HCT116 (cell line): ENCODE results near the gene GNAO1. TPM values are rescaled to one million over a fixed set of nuclear protein-coding genes. Genes with fewer than 3 reads are reported as not detected.

Source experiments
- ATAC-seq: fragments of 200-7000 bp; cut with Tn5 transposase; 2 replicates; pipeline ENCODE4 v1.9.1; 2020; ENCODE audit warnings: mild to moderate bottlenecking, moderate library complexity
- BruUV-seq: library from RNA; stranded (reverse); fragments of 400-500 nt; replicated peaks from 2 replicates; lab custom pipeline; 2021; lab: Mats Ljungman, UMichigan
- CTCF ChIA-PET: fragments of 300-600 bp; sonication (Branson Sonifier 250); formaldehyde crosslinking; loops from one replicate; lab custom pipeline; 2021; ENCODE audit warnings: antibody characterized with exemption; lab: Charles Lee
- POLR2A ChIA-PET: fragments of 300-600, 350-600 bp; sonication (Branson Sonifier 250); formaldehyde crosslinking; loops from one replicate; lab custom pipeline; 2021; ENCODE audit warnings: antibody characterized with exemption; lab: Charles Lee
- RAD21 ChIA-PET, 2 experiments: fragments of 300-600 bp; sonication (Branson Sonifier 250); formaldehyde crosslinking; loops; one replicate each; lab custom pipeline; 2023; ENCODE audit warnings: low total read pairs in 2 of 2; ENCODE audit not compliant: uncharacterized antibody in 2 of 2, unreplicated experiment in 2 of 2, low non-redundant PET in 1 of 2; lab: Charles Lee
- DNase-seq: peaks from one replicate; pipeline ENCODE4 v3.0.0-alpha.2; 2010; ENCODE audit warnings: low read depth, low spot score
- H2AFZ ChIP-seq: fragments of 200-600 bp; shearing (Covaris generic), sonication (generic); 2 replicates; pipeline ENCODE4 v1.6.1; 2017; ENCODE audit warnings: low read depth, mixed run types, mixed read lengths, antibody characterized with exemption, low read length; ENCODE audit not compliant: poor library complexity, severe bottlenecking
- H3K27ac ChIP-seq: 2 replicates; pipeline ENCODE4 v1.5.1; 2012; ENCODE audit warnings: low read depth, low read length
- H3K27me3 ChIP-seq: fragments of 200-600 bp; sonication (generic); 2 replicates; pipeline ENCODE4 v1.6.1; 2016; ENCODE audit warnings: mixed run types, low read length, mixed read lengths; ENCODE audit not compliant: insufficient read depth
- H3K36me3 ChIP-seq, 2 experiments: fragments of 200-500 bp in 1 of 2; fragments of 200-600 bp in 1 of 2; sonication (Bioruptor generic) in 1 of 2; sonication (generic) in 1 of 2; 2 replicates each; pipeline versions ENCODE4 v1.5.1 to v1.6.1; 2014 to 2016; ENCODE audit warnings: low read length in 2 of 2, inconsistent platforms in 1 of 2, mixed read lengths in 1 of 2, mixed run types in 1 of 2; ENCODE audit not compliant: insufficient read depth in 2 of 2, control insufficient read depth in 1 of 2
- H3K4me1 ChIP-seq, 2 experiments: fragments of 200-600 bp in 1 of 2; sonication (generic) in 1 of 2; 2 replicates each; pipeline versions ENCODE4 v1.5.1 to v1.6.1; 2012 to 2017; ENCODE audit warnings: low read length in 2 of 2, inconsistent platforms in 1 of 2, mild to moderate bottlenecking in 1 of 2, mixed read lengths in 1 of 2, mixed run types in 1 of 2, moderate library complexity in 1 of 2; ENCODE audit not compliant: insufficient read depth in 2 of 2, control insufficient read depth in 1 of 2
- H3K4me2 ChIP-seq: fragments of 200-600 bp; sonication (generic); 2 replicates; pipeline ENCODE4 v1.6.1; 2017; ENCODE audit warnings: mixed run types, low read length, mixed read lengths
- H3K4me3 ChIP-seq, 2 experiments: fragments of 200-600 bp in 1 of 2; sonication (generic) in 1 of 2; replicated peaks in 1 of 2; 2 replicates each; pipeline ENCODE4 v1.5.1; 2011 to 2016; ENCODE audit warnings: low read length in 2 of 2, control low read depth in 1 of 2, low read depth in 1 of 2, mild to moderate bottlenecking in 1 of 2, mixed read lengths in 1 of 2, mixed run types in 1 of 2
- H3K79me2 ChIP-seq: fragments of 200-600 bp; sonication (generic); 2 replicates; pipeline ENCODE4 v1.6.1; 2017; ENCODE audit warnings: mild to moderate bottlenecking, mixed run types, low read length, moderate library complexity, mixed read lengths; ENCODE audit not compliant: insufficient read depth
- H3K9ac ChIP-seq: fragments of 200-600 bp; sonication (generic); 2 replicates; pipeline ENCODE4 v1.6.1; 2016; ENCODE audit warnings: low read length, mixed read lengths
- H3K9me2 ChIP-seq: fragments of 200-600 bp; sonication (generic), shearing (Covaris generic); 2 replicates; pipeline ENCODE4 v1.6.1; 2017; ENCODE audit warnings: mixed run types, mild to moderate bottlenecking, moderate library complexity; ENCODE audit not compliant: insufficient read depth
- H3K9me3 ChIP-seq, 2 experiments: fragments of 200-500 bp in 1 of 2; fragments of 200-600 bp in 1 of 2; sonication (Bioruptor generic) in 1 of 2; sonication (generic) in 1 of 2; 2 replicates each; pipeline ENCODE4 v1.6.1; 2014 to 2017; ENCODE audit warnings: low read length in 2 of 2, mixed read lengths in 2 of 2, inconsistent platforms in 1 of 2, low read depth in 1 of 2, mild to moderate bottlenecking in 1 of 2, mixed run types in 1 of 2, moderate library complexity in 1 of 2; ENCODE audit not compliant: control insufficient read depth in 1 of 2, insufficient read depth in 1 of 2
- H4K20me1 ChIP-seq: fragments of 200-600 bp; sonication (generic), shearing (Covaris generic); 2 replicates; pipeline ENCODE4 v1.6.1; 2017; ENCODE audit warnings: mixed run types, mild to moderate bottlenecking, moderate library complexity; ENCODE audit not compliant: insufficient read depth
- ATF3 ChIP-seq: IDR thresholded peaks from 2 replicates; pipeline ENCODE4 v1.6.1; 2012
- CBX3 ChIP-seq: IDR thresholded peaks from 2 replicates; pipeline ENCODE4 v1.6.1; 2012; ENCODE audit warnings: low read depth
- CEBPB ChIP-seq: IDR thresholded peaks from 2 replicates; pipeline ENCODE4 v1.6.1; 2012; ENCODE audit warnings: low read depth
- CTCF ChIP-seq, 3 experiments: fragments of 200-600 bp in 1 of 3; sonication (generic) in 1 of 3; IDR thresholded peaks in 2 of 3; conservative IDR thresholded peaks in 1 of 3; 2 replicates each; pipeline ENCODE4 v1.5.1; 2012 to 2017; ENCODE audit warnings: low read depth in 2 of 3, low read length in 2 of 3, antibody characterized with exemption in 1 of 3, borderline replicate concordance in 1 of 3, control low read depth in 1 of 3, mild to moderate bottlenecking in 1 of 3, mixed read lengths in 1 of 3, mixed run types in 1 of 3, moderate library complexity in 1 of 3; ENCODE audit not compliant: insufficient read depth in 1 of 3
- EGR1 ChIP-seq: IDR thresholded peaks from 2 replicates; pipeline ENCODE4 v1.6.1; 2012; ENCODE audit warnings: low read depth
- ELF1 ChIP-seq: IDR thresholded peaks from 2 replicates; pipeline ENCODE4 v1.6.1; 2012; ENCODE audit warnings: low read depth, borderline replicate concordance
- EZH2phosphoT487 ChIP-seq: fragments of 200-600 bp; IDR thresholded peaks from 2 replicates; pipeline ENCODE4 v1.6.1; 2018; ENCODE audit warnings: antibody characterized with exemption, borderline replicate concordance
- FOSL1 ChIP-seq: IDR thresholded peaks from 2 replicates; pipeline ENCODE4 v1.6.1; 2012; ENCODE audit warnings: low read depth
- JUND ChIP-seq: IDR thresholded peaks from 2 replicates; pipeline ENCODE4 v1.6.1; 2012
- MAX ChIP-seq: IDR thresholded peaks from 2 replicates; pipeline ENCODE4 v1.6.1; 2012
- POLR2A ChIP-seq: IDR thresholded peaks from 2 replicates; pipeline ENCODE4 v1.7.0; 2011; ENCODE audit warnings: borderline replicate concordance; ENCODE audit not compliant: insufficient read depth, insufficient read length; ENCODE audit errors: extremely low read depth
- POLR2AphosphoS5 ChIP-seq: IDR thresholded peaks from 2 replicates; pipeline ENCODE4 v1.6.1; 2011; ENCODE audit warnings: mild to moderate bottlenecking, low read depth, low read length, moderate library complexity
- RAD21 ChIP-seq: IDR thresholded peaks from 2 replicates; pipeline ENCODE4 v1.6.1; 2012; ENCODE audit warnings: low read depth, mild to moderate bottlenecking
- REST ChIP-seq: IDR thresholded peaks from 2 replicates; pipeline ENCODE4 v1.6.1; 2012; ENCODE audit warnings: low read depth
- SIN3A ChIP-seq: IDR thresholded peaks from 2 replicates; pipeline ENCODE4 v1.6.1; 2012; ENCODE audit warnings: low read depth
- SP1 ChIP-seq: IDR thresholded peaks from 2 replicates; pipeline ENCODE4 v1.6.1; 2012; ENCODE audit warnings: low read depth
- TCF7L2 ChIP-seq: IDR thresholded peaks from 2 replicates; pipeline ENCODE4 v1.7.0; 2011; ENCODE audit warnings: borderline replicate concordance, inconsistent platforms; ENCODE audit not compliant: insufficient read depth, insufficient read length; ENCODE audit errors: extremely low read depth
- ZBTB33 ChIP-seq: IDR thresholded peaks from 2 replicates; pipeline ENCODE4 v1.6.1; 2011; ENCODE audit warnings: mild to moderate bottlenecking, low read length, moderate library complexity; ENCODE audit not compliant: insufficient replicate concordance; ENCODE audit errors: extremely low read depth
- ZFX ChIP-seq: fragments of 450-650 bp; IDR thresholded peaks from 2 replicates; pipeline ENCODE4 v1.6.1; 2017
- ZNF274 ChIP-seq: fragments of 200-500 bp; sonication (Bioruptor generic); IDR thresholded peaks from 2 replicates; pipeline ENCODE4 v1.6.1; 2014; ENCODE audit warnings: mild to moderate bottlenecking, low read depth, low read length, inconsistent platforms
- intact Hi-C: fragments of 100-400 bp; cut with micrococcal nuclease; formaldehyde crosslinking; loops from 2 replicates; pipeline ENCODE4 v1.10.0; 2022
- total RNA-seq: library from RNA; stranded (reverse); gene quantifications from one replicate; pipeline ENCODE4 v1.2.1, GENCODE V29; 2021; ENCODE audit not compliant: unreplicated experiment

The GNAO1 gene
- total RNA-seq, 1 experiment from 2014 or later, result 0.12 TPM

- ATAC-seq (no peak), DNase-seq (no peak)
- H2AFZ ChIP-seq, result no peak overlapping the region
- H3K36me3 ChIP-seq, result no peaks in the 10 kb centered on the region
- H3K9me2 ChIP-seq, result no peaks in the 10 kb centered on the region
- H3K9me3 ChIP-seq, result no peaks in the 10 kb centered on the region
- H3K79me2 ChIP-seq, result no peaks in the 10 kb centered on the region
- TF ChIP-seq TCF7L2 (no peak), MAX (no peak), JUND (no peak), REST (no peak), ZBTB33 (no peak), POLR2A (no peak), CBX3 (no peak), POLR2AphosphoS5 (no peak), EZH2phosphoT487 (no peak), SIN3A (no peak), CTCF (IDR thresholded peaks at IDR 0.05 in 2 of 3, conservative IDR thresholded peaks at IDR 0.05 in 1 of 3; ENCODE audit: borderline replicate concordance in 1 of 3, insufficient read depth in 1 of 3, low read depth in 2 of 3, low read length in 2 of 3) (no peak), ZFX (no peak), FOSL1 (no peak), EGR1 (no peak), SP1 (no peak), ATF3 (no peak), RAD21 (no peak), ZNF274 (no peak), CEBPB (no peak), ELF1 (no peak)
- no TSS peak for BruUV-seq
- no peaks in the 10 kb centered on the region for H3K4me1 ChIP-seq
- H3K4me3 ChIP-seq, result no peak overlapping the region
- H4K20me1 ChIP-seq, result no peaks in the 10 kb centered on the region
- no peak overlapping the region for H3K4me2 ChIP-seq
- intact Hi-C loops, result no loop called here
- ChIA-PET POLR2A (interaction anchor here (0.6 kb wide), 1 partner anchor 8 kb away, joined by 3 read pairs; no protein-coding TSS in a partner anchor), RAD21 (no interaction called here), CTCF (no interaction called here)
- H3K27me3 ChIP-seq, result no peaks in the 10 kb centered on the region
- H3K27ac ChIP-seq, result no peak overlapping the region
- H3K9ac ChIP-seq, result no peak overlapping the region
Measured at GRCh38 chr16:56307534-56307873, 116.2 kb downstream of the GNAO1 start.
